ENCODE data around the gene FGFBP2. TPM values are rescaled to one million over a fixed set of nuclear protein-coding genes. Genes with fewer than 3 reads are reported as not detected.
A peak's percentile ranks its signal among the peaks of the same experiment; 100 is the strongest.
"Not testable (repeated sequence)": the region's sequence is repeated elsewhere in the genome, so short reads cannot be mapped to it uniquely, and the experiment has no call there.

FGFBP2 gene
- total and polyA plus RNA-seq, 5 experiments from 2014 or later = 6.0 to 118 (median 13.3) TPM

GRCh38 chr4:15917297-15917696 lies 45.7 kb downstream of the FGFBP2 start:
- H3K4me3 Mint-ChIP-seq = no peak overlapping the region
- H3K27ac Mint-ChIP-seq = no peak overlapping the region
- no peak for DNase-seq
- peaks cover 5 to 19% (median 12%) of the 10 kb centered on the region in 5 donors for H3K27me3 Mint-ChIP-seq
- POLR2A ChIA-PET = no interaction called here
- H3K4me1 Mint-ChIP-seq = peaks cover 0 to 1% (median 0%) of the 10 kb centered on the region in 4 donors
- peaks cover 0 to 8% (median 4%) of the 10 kb centered on the region in 9 donors for H3K9me3 Mint-ChIP-seq
- H3K36me3 Mint-ChIP-seq = peaks cover 0 to 6% (median 2%) of the 10 kb centered on the region in 3 donors
- ATAC-seq = no peak

GRCh38 chr4:15916358-15916757 lies 46.6 kb downstream of the FGFBP2 start:
- H3K27ac Mint-ChIP-seq, H3K9me3 Mint-ChIP-seq, H3K36me3 Mint-ChIP-seq, ATAC-seq, POLR2A ChIA-PET, H3K4me1 Mint-ChIP-seq, DNase-seq, H3K4me3 Mint-ChIP-seq: not testable (repeated sequence)
- H3K27me3 Mint-ChIP-seq = peaks cover 5 to 22% (median 12%) of the 10 kb centered on the region in 5 donors

- peaks cover 0 to 6% (median 2%) of the 10 kb centered on the region in 3 donors for H3K36me3 Mint-ChIP-seq
- no peak for DNase-seq
- H3K4me1 Mint-ChIP-seq = peaks cover 0 to 1% (median 0%) of the 10 kb centered on the region in 4 donors
- no peak overlapping the region for H3K4me3 Mint-ChIP-seq
- peaks cover 5 to 19% (median 10%) of the 10 kb centered on the region in 5 donors for H3K27me3 Mint-ChIP-seq
- ATAC-seq = no peak
- H3K27ac Mint-ChIP-seq = peak overlapping the region in 1 of 10 donors; percentile 5
- POLR2A ChIA-PET = no interaction called here
- H3K9me3 Mint-ChIP-seq = peaks cover 0 to 8% (median 4%) of the 10 kb centered on the region in 9 donors
These were observed 48.2 kb downstream of the FGFBP2 start for GRCh38 chr4:15914736-15915135.

- Mint-ChIP-seq H3K27me3 (peaks cover 2 to 14% (median 6%) of the 10 kb centered on the region in 5 donors), H3K36me3 (peaks cover 0 to 6% (median 2%) of the 10 kb centered on the region in 3 donors), H3K9me3 (peaks cover 0 to 8% (median 4%) of the 10 kb centered on the region in 9 donors), H3K27ac (no peak overlapping the region), H3K4me1 (peaks cover 0 to 1% (median 0%) of the 10 kb centered on the region in 4 donors), H3K4me3 (no peak overlapping the region)
- no peak for ATAC-seq
- DNase-seq = no peak
- POLR2A ChIA-PET = no interaction called here
These were observed 48.7 kb downstream of the FGFBP2 start for GRCh38 chr4:15914291-15914690.

GRCh38 chr4:15913631-15913970 lies 49.4 kb downstream of the FGFBP2 start:
- ATAC-seq (no peak), DNase-seq (no peak)
- POLR2A ChIA-PET = no interaction called here
- Mint-ChIP-seq H3K4me3 (no peak overlapping the region), H3K36me3 (peaks cover 0 to 6% (median 2%) of the 10 kb centered on the region in 3 donors), H3K27ac (no peak overlapping the region), H3K27me3 (peaks cover 0 to 7% (median 3%) of the 10 kb centered on the region in 5 donors), H3K9me3 (peaks cover 0 to 8% (median 4%) of the 10 kb centered on the region in 9 donors), H3K4me1 (peaks cover 0 to 1% (median 0%) of the 10 kb centered on the region in 4 donors)

- peaks cover 0 to 7% (median 3%) of the 10 kb centered on the region in 5 donors for H3K27me3 Mint-ChIP-seq
- DNase-seq = no peak
- H3K27ac Mint-ChIP-seq = no peak overlapping the region
- POLR2A ChIA-PET = no interaction called here
- H3K4me3 Mint-ChIP-seq = no peak overlapping the region
- peaks cover 0 to 6% (median 2%) of the 10 kb centered on the region in 3 donors for H3K36me3 Mint-ChIP-seq
- peaks cover 0 to 1% (median 0%) of the 10 kb centered on the region in 4 donors for H3K4me1 Mint-ChIP-seq
- H3K9me3 Mint-ChIP-seq = peaks cover 0 to 8% (median 4%) of the 10 kb centered on the region in 9 donors
- ATAC-seq = no peak
These were observed 49.9 kb downstream of the FGFBP2 start for GRCh38 chr4:15912961-15913630.

GRCh38 chr4:15912236-15912635 lies 50.7 kb downstream of the FGFBP2 start:
- POLR2A ChIA-PET = no interaction called here
- no peak for DNase-seq
- no peak overlapping the region for H3K4me3 Mint-ChIP-seq
- no peak overlapping the region for H3K27ac Mint-ChIP-seq
- H3K9me3 Mint-ChIP-seq = peaks cover 0 to 8% (median 4%) of the 10 kb centered on the region in 9 donors
- H3K27me3 Mint-ChIP-seq = peaks cover 0 to 7% (median 3%) of the 10 kb centered on the region in 5 donors
- ATAC-seq = no peak
- H3K36me3 Mint-ChIP-seq = peaks cover 0 to 6% (median 2%) of the 10 kb centered on the region in 3 donors
- peaks cover 0 to 1% (median 0%) of the 10 kb centered on the region in 4 donors for H3K4me1 Mint-ChIP-seq

Other genes starting within 250 kb of the FGFBP2 start
- 1 to 10 TPM; 1.4 to 3.2 TPM for gene CD38, start 184.8 kb downstream of the FGFBP2 start, total RNA-seq
- 1 to 10 TPM; 2.0 to 7.7 (median 5.9) TPM for gene CD38, start 184.8 kb downstream of the FGFBP2 start, polyA plus RNA-seq
- gene FGFBP1, start 24.4 kb downstream of the FGFBP2 start, total RNA-seq = not detected
- not detected for gene FGFBP1, start 24.4 kb downstream of the FGFBP2 start, polyA plus RNA-seq
- gene PROM1, start 120.8 kb upstream of the FGFBP2 start, total RNA-seq = not detected
- gene PROM1, start 120.8 kb upstream of the FGFBP2 start, polyA plus RNA-seq = not detected

Measured in naive thymus-derived CD8-positive, alpha-beta T cell (primary cell).